DMS79 (cell line): ENCODE results near the gene HSD17B2.
A peak's percentile ranks its signal among the peaks of the same experiment; 100 is the strongest.
"Not testable (repeated sequence)": the region's sequence is repeated elsewhere in the genome, so short reads cannot be mapped to it uniquely, and the experiment has no call there.

Source experiments
- DNase-seq: peaks from one replicate; lab custom pipeline; 2025; lab: John Stamatoyannopoulos, UW

HSD17B2 gene

DNA sequence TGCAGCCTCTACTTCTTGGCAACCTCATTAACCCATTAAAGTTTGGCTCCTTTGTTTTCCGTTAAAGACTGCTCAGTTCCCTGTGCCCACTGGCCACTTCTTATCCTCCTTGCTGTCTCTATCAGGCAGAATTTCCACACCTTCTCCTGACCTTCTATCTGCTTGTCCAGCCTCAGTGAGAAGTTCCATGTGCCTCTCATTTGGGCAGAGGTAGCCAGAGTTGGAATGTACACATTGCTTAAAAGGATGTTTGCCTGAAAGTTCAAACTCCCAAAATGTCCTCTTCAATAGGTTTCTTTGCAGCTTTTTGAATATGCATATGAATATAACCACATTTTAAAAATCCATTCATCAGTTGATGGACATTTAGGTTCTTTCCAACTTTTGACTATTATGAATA, 47.0 kb downstream of the HSD17B2 start:
- DNase-seq = no peak

DNA sequence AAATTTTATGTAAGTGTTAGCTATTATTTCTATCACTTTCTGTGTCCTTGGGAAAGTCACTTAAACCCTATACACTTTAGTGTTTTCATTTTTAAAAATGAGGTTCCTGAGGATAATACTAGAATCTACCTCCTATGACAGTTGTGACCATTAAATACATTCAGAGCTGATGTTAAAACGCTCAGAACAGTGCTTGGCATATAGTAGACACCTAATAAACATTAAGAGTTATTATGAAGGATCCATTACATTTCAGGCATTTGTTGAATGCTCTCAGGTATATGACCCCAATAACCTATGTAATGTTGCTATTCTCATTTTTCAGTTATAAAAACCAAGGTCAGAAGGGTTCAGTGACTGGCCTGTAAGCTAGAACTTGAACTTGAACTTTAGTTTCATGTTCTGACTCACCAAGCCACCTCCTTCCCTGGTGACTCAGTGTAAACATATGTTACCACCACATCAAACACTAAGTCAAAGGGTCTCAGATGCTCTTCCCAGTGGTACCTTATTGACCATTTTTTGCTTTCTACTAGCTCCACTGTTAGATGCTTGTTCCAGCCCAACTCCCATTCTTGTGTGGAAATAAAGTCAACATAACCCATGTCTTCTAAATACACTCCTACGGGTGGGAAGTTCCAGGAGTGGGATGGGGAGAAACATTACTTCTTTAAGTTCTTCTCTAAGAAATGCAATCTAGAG, 47.6 kb downstream of the HSD17B2 start:
- DNase-seq = no peak

- no peak for DNase-seq
Observed at GRCh38 chr16:82083710-82084353, 48.8 kb downstream of the HSD17B2 start.

DNA sequence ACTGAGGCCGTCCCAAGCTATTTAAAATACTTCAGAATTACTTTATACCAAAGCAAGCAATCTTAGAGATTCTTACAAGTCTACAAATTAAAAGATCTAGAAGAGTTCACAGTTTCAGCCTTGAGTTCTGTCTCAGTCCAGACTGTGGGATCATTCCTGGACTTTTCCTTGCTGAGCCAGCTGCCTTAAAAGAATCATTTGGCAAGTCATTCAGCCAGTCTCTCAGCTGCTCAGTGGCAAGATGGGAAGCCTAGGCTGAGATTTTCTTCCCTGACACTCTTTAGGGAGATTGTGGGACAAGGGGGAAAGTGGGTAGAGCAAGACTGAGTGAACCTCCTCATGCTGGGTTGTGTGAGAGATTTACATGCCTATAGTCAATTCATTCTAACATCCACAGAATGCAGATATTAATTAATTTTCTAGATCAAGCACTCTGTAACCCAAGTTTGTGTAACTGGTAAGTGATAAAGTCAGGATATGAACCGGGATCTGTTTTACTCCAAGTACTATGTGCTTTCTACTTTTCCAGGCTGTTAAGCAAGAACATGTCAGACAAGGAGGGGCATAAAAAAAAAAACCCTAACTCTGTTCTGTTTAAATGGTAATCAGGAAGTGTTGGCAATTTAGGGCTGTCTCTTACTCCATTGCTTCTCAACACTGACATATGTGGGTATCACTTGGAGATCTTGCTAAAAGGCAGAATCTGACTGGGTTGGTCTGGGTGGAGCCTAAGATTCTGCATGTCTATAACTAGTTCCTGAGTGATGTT, 50.1 kb downstream of the HSD17B2 start:
- DNase-seq = no peak

GRCh38 chr16:82088483-82088882, 53.4 kb downstream of the HSD17B2 start:
- no peak for DNase-seq

DNA sequence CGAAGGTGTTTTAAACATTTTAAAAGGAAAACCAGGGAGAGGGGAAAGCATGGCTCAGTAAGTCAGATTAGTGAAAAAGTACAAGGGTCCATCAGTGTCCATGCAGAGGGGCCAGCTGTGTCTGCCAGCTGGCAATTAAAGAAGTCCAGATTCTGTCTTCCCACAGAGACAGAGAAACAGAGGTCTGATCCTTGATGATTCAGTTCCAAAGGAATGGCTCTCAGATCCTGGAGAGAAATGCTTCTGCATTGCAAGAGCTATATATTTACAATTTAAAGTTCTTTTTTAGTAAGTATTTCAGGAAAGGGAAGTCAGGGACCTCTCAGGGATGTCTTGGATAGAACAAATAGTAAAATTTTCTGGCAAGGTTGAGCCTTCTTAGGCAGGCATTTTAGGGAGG, 56.2 kb downstream of the HSD17B2 start:
- DNase-seq = no peak

DNA sequence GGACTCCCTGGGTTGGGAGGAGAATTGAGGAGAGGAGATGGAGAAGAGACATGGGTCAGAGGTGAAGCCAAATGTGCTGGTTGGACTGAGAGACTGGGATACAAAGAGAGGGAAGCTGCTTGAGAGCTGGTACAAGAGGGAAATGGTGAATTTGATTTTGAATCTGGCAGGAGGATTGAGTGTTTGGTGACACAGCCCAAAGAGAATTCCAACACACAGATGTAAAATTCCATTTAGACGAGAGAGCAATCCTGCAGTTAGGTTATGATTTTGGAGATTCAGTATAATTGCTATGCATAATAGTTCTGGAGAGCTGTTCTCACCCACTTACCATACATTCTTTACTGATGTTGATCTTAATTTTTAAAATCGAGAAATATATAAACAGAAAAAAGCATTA, 57.7 kb downstream of the HSD17B2 start:
- DNase-seq = no peak

- DNase-seq = no peak
Observed at GRCh38 chr16:82093666-82094300, 58.7 kb downstream of the HSD17B2 start.

GRCh38 chr16:82094942-82095540, 60.0 kb downstream of the HSD17B2 start:
- DNase-seq = no peak

DNA sequence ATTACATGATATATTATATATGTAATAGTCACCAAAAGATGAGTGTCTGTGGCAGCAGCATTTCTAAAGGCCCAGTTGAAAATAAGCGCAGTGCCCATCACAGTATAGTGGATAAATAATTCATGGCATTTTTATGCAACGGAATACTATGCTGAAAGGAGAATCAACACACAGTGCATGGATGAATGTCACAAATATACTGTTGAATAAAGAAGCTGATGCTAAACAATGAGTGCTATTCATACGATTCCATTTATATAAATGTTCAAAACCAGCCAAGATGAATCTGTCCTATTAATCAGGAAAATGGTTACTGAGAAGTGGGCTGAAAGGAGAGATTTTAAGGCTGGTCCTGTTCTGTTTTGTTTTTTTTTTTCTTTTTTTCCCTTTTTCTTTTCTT, 61.6 kb downstream of the HSD17B2 start:
- DNase-seq = no peak

- DNase-seq = no peak
Observed at GRCh38 chr16:82105107-82105506, 70.1 kb downstream of the HSD17B2 start.

DNA sequence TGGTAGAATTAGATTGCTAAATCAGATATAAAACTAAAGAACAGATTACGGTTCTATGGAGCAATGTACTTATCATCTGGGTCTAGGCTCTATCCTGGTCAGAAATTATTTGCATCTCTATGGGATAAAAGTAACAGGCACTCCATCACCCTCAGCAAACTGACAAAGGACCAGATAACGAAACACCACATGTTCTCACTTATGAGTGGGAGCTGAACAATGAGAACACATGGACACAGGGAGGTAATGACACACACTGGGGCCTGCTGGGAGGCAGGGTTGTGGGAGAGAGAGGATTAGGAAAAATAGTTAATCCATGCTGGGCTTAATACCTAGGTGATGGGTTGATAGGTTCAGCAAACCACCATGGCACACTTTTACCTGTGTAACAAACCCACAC, 73.0 kb downstream of the HSD17B2 start:
- no peak for DNase-seq

DNA sequence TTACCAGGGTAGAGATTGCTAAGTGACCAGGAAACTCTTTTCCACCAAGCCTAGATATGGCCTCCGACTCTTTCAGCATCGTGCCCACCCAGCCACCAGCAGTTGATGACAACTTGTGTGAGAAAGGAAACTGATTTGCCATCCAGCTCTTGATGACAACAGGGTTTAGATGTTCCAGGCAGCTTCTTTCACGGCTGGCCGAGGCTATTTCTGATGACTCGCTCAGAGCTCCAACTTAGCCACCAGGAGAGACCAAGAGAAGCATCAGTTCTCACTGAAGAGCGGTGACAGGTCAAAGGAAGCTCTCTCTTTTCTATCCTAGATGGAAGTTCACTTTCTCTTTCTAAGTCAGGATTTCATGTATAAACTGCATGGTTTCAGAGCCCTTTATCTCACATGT, 73.7 kb downstream of the HSD17B2 start:
- DNase-seq = no peak

DNA sequence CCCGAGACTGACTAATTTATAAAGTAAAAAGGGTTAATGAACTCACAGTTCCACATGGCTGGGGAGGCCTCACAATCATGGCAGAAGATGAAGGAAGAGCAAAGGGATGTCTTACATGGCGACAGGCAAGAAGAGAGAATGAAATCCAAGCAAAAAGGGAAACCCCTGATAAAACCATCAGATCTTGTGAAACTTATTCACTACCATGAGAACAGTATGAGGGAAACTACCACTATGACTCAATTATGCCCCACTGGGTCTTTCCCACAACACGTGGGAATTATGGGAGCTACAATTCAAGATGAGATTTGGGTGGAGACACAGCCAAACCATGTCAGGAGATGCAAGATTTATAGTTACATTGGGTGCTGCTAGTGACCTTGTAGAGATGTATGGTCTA, 74.2 kb downstream of the HSD17B2 start:
- DNase-seq = not testable (repeated sequence)

DNA sequence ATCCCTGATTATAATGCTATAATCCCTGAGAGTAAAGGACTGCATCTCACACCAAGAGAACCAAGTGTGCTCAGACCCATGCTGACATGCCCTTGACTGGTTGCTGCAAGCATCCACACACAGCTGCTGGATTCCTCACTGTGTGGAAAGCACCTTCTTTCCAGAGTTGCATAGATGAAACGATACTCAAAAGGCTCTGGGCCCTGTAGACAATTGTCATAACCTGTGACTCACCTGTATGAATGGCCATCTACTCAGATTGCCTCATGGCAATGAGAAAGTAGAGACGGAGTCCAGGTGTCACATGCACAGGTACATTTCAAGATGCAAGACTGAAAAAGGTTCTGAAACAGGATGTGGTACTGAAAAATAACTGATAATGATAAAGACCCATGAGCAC, 76.9 kb downstream of the HSD17B2 start:
- no peak for DNase-seq

- DNase-seq = no peak
Observed at GRCh38 chr16:82113741-82114140, 78.7 kb downstream of the HSD17B2 start.

DNA sequence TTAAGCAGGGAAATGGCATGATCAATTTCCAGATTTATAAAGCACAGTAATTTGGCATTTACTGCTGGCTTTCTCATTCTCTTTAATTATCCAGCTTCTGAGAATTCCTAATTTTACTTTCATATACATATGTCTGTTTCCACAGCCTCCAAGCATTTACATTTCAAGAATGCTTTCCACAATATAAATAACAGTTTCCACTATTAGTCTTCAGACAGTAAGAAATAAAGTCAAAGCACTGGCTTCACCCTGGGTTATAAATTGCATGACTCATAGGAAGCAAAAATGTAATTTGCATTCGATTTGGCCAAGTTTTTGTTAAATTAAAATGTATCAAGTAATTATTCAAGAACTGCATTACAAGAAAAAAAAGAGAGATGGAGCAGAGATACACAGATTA, 81.5 kb downstream of the HSD17B2 start:
- DNase-seq = no peak

DNA sequence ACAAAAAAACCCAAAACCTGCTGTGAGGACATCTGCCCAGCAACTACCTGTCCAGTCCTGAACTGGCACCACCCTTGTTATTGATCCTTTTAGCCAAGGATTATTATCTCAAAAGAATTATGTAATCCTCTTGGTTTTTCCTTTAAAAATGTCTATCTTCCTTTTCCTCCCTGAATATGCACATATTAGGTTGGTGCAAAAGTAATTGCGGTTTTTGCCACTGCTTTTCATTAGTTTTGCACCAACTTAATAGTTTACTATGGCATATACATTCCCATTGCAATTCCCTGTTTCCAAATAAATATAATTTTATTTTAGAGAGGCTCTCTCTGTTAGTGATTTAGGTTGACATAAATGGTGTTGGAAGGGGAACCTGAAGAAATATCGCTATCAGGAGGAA, 83.7 kb downstream of the HSD17B2 start:
- no peak for DNase-seq

DNA sequence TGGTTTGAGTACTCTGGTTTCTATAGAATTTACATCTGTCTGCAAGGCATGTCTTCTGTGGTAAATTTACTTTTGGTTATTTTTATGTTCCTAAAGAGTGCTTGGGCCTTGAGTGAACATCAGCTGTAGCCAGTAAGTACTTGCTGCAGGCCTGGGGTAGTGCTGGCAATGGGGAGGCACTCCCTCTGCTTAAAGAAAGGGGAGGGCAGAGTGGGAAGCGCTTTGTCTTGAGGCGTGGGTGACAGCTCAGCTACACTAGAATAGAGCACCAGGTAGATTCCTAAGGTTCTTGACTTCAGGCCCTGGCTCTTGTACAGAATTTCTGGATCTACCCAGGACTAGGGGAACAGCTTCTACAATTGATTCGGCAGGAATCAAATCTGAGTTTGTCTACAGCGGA, 84.4 kb downstream of the HSD17B2 start:
- DNase-seq = peak; percentile 34

DNA sequence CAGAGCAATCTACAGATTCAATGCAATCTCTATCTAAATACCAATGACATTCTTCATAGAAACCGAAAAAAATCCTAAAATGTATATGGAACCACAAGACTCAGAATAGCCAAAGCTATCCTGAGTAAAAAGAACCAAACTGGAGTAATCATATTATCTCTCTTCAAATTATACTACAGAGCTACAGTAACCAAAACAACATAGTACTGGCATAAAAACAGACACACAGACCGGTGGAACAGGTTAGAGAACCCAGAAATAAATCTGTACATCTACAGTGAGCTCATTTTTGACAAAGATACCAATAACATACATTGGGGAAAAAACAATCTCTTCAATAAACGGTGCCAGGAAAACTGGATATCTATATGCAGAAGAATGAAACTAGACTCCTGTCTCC, 89.6 kb downstream of the HSD17B2 start:
- DNase-seq = no peak

- no peak for DNase-seq
Observed at GRCh38 chr16:82129881-82130280, 94.8 kb downstream of the HSD17B2 start.

- DNase-seq = no peak
Observed at GRCh38 chr16:82133798-82134197, 98.7 kb downstream of the HSD17B2 start.
